OCI-LY7 (cell line): Measurements from ENCODE around the gene CD47. TPM values are rescaled to one million over a fixed set of nuclear protein-coding genes. Genes with fewer than 3 reads are reported as not detected.

Experiments used
- BruUV-seq: library from RNA; stranded (reverse); fragments of 400-500 nt; replicated peaks from 2 replicates; lab custom pipeline; 2021; lab: Mats Ljungman, UMichigan
- CTCF ChIA-PET: fragments of 300-600 bp; sonication (Branson Sonifier 250); formaldehyde crosslinking; loops from one replicate; lab custom pipeline; 2022; ENCODE audit warnings: antibody characterized with exemption; ENCODE audit not compliant: unreplicated experiment; lab: Charles Lee
- POLR2A ChIA-PET: fragments of 300-600 bp; sonication (Branson Sonifier 250); formaldehyde crosslinking; loops from one replicate; lab custom pipeline; 2022; ENCODE audit warnings: antibody characterized with exemption; lab: Charles Lee
- DNase-seq: peaks from one replicate; pipeline ENCODE4 v3.0.0-alpha.2; 2015; ENCODE audit warnings: low spot score
- H2AFZ ChIP-seq: fragments of 200-600 bp; sonication (generic), shearing (Covaris generic); 2 replicates; pipeline ENCODE4 v1.6.1; 2014; ENCODE audit warnings: mild to moderate bottlenecking, antibody characterized with exemption, low read length, moderate library complexity
- H3K27ac ChIP-seq: fragments of 200-600 bp; sonication (generic); 2 replicates; pipeline ENCODE4 v1.5.1; 2014; ENCODE audit warnings: mixed run types, low read depth, mild to moderate bottlenecking, moderate library complexity, low read length, inconsistent platforms; ENCODE audit not compliant: poor library complexity, severe bottlenecking
- H3K36me3 ChIP-seq: fragments of 200-600 bp; sonication (generic); 2 replicates; pipeline ENCODE4 v1.6.1; 2014; ENCODE audit warnings: mild to moderate bottlenecking, antibody characterized with exemption, low read length, moderate library complexity, mixed read lengths; ENCODE audit not compliant: insufficient read depth
- H3K4me1 ChIP-seq: fragments of 200-600 bp; sonication (generic); 2 replicates; pipeline ENCODE4 v1.5.1; 2014; ENCODE audit warnings: mild to moderate bottlenecking, low read length; ENCODE audit not compliant: insufficient read depth, poor library complexity, severe bottlenecking
- H3K4me2 ChIP-seq: fragments of 200-600 bp; sonication (generic); 2 replicates; pipeline ENCODE4 v1.6.1; 2014; ENCODE audit warnings: mild to moderate bottlenecking, low read length
- H3K4me3 ChIP-seq: fragments of 200-600 bp; sonication (generic); 2 replicates; pipeline ENCODE4 v1.5.1; 2014; ENCODE audit warnings: mild to moderate bottlenecking, low read depth, low read length; ENCODE audit not compliant: poor library complexity, severe bottlenecking
- H3K79me2 ChIP-seq: fragments of 200-600 bp; sonication (generic); 2 replicates; pipeline ENCODE4 v1.6.1; 2016; ENCODE audit warnings: low read depth, mild to moderate bottlenecking, low read length, moderate library complexity, mixed read lengths; ENCODE audit not compliant: insufficient read depth
- H3K9me2 ChIP-seq: fragments of 200-600 bp; sonication (generic); 2 replicates; pipeline ENCODE4 v1.6.1; 2016; ENCODE audit warnings: mild to moderate bottlenecking, low read length, mixed read lengths; ENCODE audit not compliant: insufficient read depth
- H3K9me3 ChIP-seq: fragments of 200-600 bp; sonication (generic); 2 replicates; pipeline ENCODE4 v1.6.1; 2014; ENCODE audit warnings: mild to moderate bottlenecking, mixed run types, low read length, mixed read lengths
- H4K20me1 ChIP-seq: fragments of 200-600 bp; sonication (generic); 2 replicates; pipeline ENCODE4 v1.6.1; 2014; ENCODE audit warnings: mild to moderate bottlenecking, antibody characterized with exemption, low read length, moderate library complexity, mixed read lengths; ENCODE audit not compliant: insufficient read depth
- EZH2phosphoT487 ChIP-seq: fragments of 200-600 bp; sonication (generic); IDR thresholded peaks from 2 replicates; pipeline ENCODE4 v1.6.1; 2018; ENCODE audit warnings: low read depth, borderline replicate concordance, mild to moderate bottlenecking, mixed run types, antibody characterized with exemption, low read length, moderate library complexity, mixed read lengths
- intact Hi-C: fragments of 100-400 bp; cut with micrococcal nuclease; formaldehyde crosslinking; loops from one replicate; pipeline ENCODE4 v1.10.0; 2022; ENCODE audit not compliant: unreplicated experiment
- total RNA-seq, 2 experiments: library from RNA; depleted of rRNA in 1 of 2; stranded (reverse); fragments of >200 nt in 1 of 2; shearing (Covaris generic) in 1 of 2; gene quantifications; 2 replicates each; pipeline ENCODE4 v1.2.3, GENCODE V29; 2014 to 2022
- TF ChIP-seq, protein P1 (sequence below): fragments of 200-600 bp; sonication (generic); conservative IDR thresholded peaks from 2 replicates; pipeline ENCODE4 v1.5.1; 2014; ENCODE audit warnings: mild to moderate bottlenecking, antibody characterized with exemption, low read length, moderate library complexity, mixed read lengths

CD47 gene
- total RNA-seq, 2 experiments from 2014 or later = 43.9 to 50.0 TPM

DNA sequence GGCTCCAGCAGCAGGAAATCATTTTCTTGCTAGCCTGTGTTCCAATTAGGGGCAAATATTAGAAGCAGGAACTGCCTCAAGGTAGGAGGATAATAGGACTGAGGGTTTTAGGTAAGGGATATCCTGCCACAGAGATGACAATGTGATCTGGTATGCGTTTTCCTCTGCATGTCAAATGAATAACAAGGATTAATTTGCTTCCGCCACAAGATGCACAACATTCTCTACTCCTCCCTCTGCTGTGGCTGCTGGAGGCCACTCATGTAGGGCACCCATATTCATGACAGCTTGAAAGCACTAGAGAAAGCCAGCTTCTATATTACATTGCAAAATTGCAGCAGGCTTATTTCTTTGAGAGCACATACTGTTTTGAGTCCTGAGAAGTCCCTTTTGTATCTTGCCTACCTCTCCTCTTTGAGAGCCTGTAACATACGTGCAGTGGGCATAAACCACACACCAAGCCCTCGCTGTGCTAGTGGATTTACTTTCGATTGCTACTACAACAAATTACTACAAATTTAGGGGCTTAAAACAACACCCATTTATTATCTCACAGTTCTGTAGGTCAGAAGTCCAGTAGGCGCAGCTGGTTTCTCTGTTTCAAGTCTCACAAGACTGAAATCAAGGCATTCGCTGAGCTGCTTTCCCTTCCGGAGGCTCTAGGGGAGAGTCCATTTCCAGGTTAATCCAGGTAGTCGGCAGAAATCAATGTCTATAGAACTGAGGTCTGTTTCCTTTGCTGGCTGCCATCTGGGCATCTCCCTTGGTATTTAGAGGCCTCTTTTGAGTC is 5.9 kb upstream of the CD47 start:
- Histone ChIP-seq H2AFZ (no peak overlapping the region), H3K79me2 (no peaks in the 10 kb centered on the region), H3K4me3 (no peak overlapping the region), H3K4me1 (peaks cover 40% of the 10 kb centered on the region), H3K36me3 (no peaks in the 10 kb centered on the region), H3K4me2 (no peak overlapping the region), H4K20me1 (no peaks in the 10 kb centered on the region), H3K27ac (no peak overlapping the region), H3K9me3 (no peaks in the 10 kb centered on the region), H3K9me2 (no peaks in the 10 kb centered on the region)
- intact Hi-C loops = no loop called here
- CTCF ChIA-PET = no interaction called here
- no TSS peak for BruUV-seq
- POLR2A ChIA-PET = interaction anchor here (0.6 to 1.1 kb wide), 2 partner anchors 25 to 1051 kb away, joined by 3 read pairs; no protein-coding TSS in a partner anchor
- DNase-seq = no peak
- TF ChIP-seq, protein P1, sequence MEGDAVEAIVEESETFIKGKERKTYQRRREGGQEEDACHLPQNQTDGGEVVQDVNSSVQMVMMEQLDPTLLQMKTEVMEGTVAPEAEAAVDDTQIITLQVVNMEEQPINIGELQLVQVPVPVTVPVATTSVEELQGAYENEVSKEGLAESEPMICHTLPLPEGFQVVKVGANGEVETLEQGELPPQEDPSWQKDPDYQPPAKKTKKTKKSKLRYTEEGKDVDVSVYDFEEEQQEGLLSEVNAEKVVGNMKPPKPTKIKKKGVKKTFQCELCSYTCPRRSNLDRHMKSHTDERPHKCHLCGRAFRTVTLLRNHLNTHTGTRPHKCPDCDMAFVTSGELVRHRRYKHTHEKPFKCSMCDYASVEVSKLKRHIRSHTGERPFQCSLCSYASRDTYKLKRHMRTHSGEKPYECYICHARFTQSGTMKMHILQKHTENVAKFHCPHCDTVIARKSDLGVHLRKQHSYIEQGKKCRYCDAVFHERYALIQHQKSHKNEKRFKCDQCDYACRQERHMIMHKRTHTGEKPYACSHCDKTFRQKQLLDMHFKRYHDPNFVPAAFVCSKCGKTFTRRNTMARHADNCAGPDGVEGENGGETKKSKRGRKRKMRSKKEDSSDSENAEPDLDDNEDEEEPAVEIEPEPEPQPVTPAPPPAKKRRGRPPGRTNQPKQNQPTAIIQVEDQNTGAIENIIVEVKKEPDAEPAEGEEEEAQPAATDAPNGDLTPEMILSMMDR = no peak
- TF ChIP-seq EZH2phosphoT487 = no peak

DNA sequence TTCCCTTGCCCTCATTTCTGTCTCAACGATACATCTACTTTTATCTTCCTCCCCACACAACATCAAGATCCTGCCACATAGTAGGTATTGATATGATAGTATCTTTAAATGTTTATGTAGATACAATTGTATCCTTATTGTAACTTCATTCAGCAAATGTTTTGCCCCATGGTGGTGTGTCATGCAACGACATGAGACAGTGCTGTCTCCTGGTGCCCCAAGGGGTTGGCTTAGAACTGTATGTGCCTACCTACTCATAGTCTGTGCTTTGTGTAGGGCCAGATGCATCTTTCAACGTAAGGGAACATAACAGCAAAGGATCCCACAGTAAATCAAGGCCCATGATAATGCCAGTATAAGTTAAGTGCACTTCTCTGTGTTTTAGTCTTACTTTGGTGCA is 2.8 kb upstream of the CD47 start:
- TF ChIP-seq, protein P1 = no peak
- no peak for TF ChIP-seq EZH2phosphoT487
- H3K4me2 ChIP-seq = no peak overlapping the region
- H3K36me3 ChIP-seq = no peaks in the 10 kb centered on the region
- no peaks in the 10 kb centered on the region for H3K9me2 ChIP-seq
- H2AFZ ChIP-seq = peak overlapping the region; percentile 27; the same call in 1 of the 2 replicates
- CTCF ChIA-PET = no interaction called here
- no peak for DNase-seq
- H3K4me1 ChIP-seq = peaks cover 19% of the 10 kb centered on the region
- POLR2A ChIA-PET = interaction anchor here (0.7 to 3.0 kb wide), 4 partner anchors 8 to 954 kb away, joined by 3 to 14 read pairs (median 4); no protein-coding TSS in a partner anchor
- H3K27ac ChIP-seq = no peak overlapping the region
- H3K4me3 ChIP-seq = no peak overlapping the region
- H3K9me3 ChIP-seq = no peaks in the 10 kb centered on the region
- H3K79me2 ChIP-seq = peaks cover 20% of the 10 kb centered on the region
- no TSS peak for BruUV-seq
- intact Hi-C loops = no loop called here
- H4K20me1 ChIP-seq = no peaks in the 10 kb centered on the region; the same call in 1 of the 2 replicates
